Mesendoderm (in vitro differentiated cells): ENCODE measurements around the gene TKT.

Experiments
- DNase-seq: peaks from one replicate; pipeline ENCODE4 v3.0.0; 2013
- H2AK5ac ChIP-seq: 2 replicates; pipeline ENCODE4 v1.6.1; 2013; ENCODE audit warnings: low read length, inconsistent platforms
- H2BK120ac ChIP-seq: 2 replicates; pipeline ENCODE4 v1.6.1; 2013; ENCODE audit warnings: low read depth, mild to moderate bottlenecking, low read length, moderate library complexity, mixed read lengths
- H2BK15ac ChIP-seq: replicated peaks from 2 replicates; pipeline ENCODE4 v1.6.1; 2013; ENCODE audit warnings: low read depth, mild to moderate bottlenecking, moderate library complexity
- H2BK5ac ChIP-seq: 2 replicates; pipeline ENCODE4 v1.6.1; 2013; ENCODE audit warnings: low read length, inconsistent platforms
- H3K18ac ChIP-seq: 2 replicates; pipeline ENCODE4 v1.6.1; 2013; ENCODE audit warnings: mild to moderate bottlenecking, low read length, mixed read lengths
- H3K23ac ChIP-seq: one replicate; pipeline ENCODE4 v1.6.1; 2013; ENCODE audit warnings: low read length
- H3K27ac ChIP-seq: 2 replicates; pipeline ENCODE4 v1.5.1; 2013; ENCODE audit warnings: low read depth, mild to moderate bottlenecking, inconsistent platforms, low read length, moderate library complexity
- H3K27me3 ChIP-seq: 2 replicates; pipeline ENCODE4 v1.6.1; 2013; ENCODE audit warnings: low read length, control low read depth, mild to moderate bottlenecking, inconsistent platforms; ENCODE audit not compliant: insufficient read depth, poor library complexity
- H3K36me3 ChIP-seq: 2 replicates; pipeline ENCODE4 v1.6.1; 2013; ENCODE audit warnings: low read length, inconsistent platforms; ENCODE audit not compliant: control insufficient read depth, insufficient read depth
- H3K4ac ChIP-seq: one replicate; pipeline ENCODE4 v1.6.1; 2013; ENCODE audit warnings: low read depth, mild to moderate bottlenecking, low read length, moderate library complexity
- H3K4me1 ChIP-seq: 2 replicates; pipeline ENCODE4 v1.6.1; 2013; ENCODE audit warnings: low read depth, low read length, inconsistent platforms; ENCODE audit not compliant: control insufficient read depth
- H3K4me2 ChIP-seq: 2 replicates; pipeline ENCODE4 v1.6.1; 2013; ENCODE audit warnings: low read length
- H3K4me3 ChIP-seq: 2 replicates; pipeline ENCODE4 v1.5.1; 2013; ENCODE audit warnings: mild to moderate bottlenecking, low read length
- H3K56ac ChIP-seq: one replicate; pipeline ENCODE4 v1.6.1; 2013; ENCODE audit warnings: low read length
- H3K79me1 ChIP-seq: 2 replicates; pipeline ENCODE4 v1.6.1; 2013; ENCODE audit warnings: low read length, inconsistent platforms
- H3K79me2 ChIP-seq: 2 replicates; pipeline ENCODE4 v1.6.1; 2013; ENCODE audit warnings: mild to moderate bottlenecking, low read length; ENCODE audit not compliant: control insufficient read depth, insufficient read depth
- H3K9ac ChIP-seq: 2 replicates; pipeline ENCODE4 v1.6.1; 2013; ENCODE audit warnings: low read length, inconsistent platforms
- H4K5ac ChIP-seq: one replicate; pipeline ENCODE4 v1.6.1; 2013; ENCODE audit warnings: low read length
- H4K8ac ChIP-seq: one replicate; pipeline ENCODE4 v1.6.1; 2013; ENCODE audit warnings: low read depth, mild to moderate bottlenecking, control low read depth, low read length, moderate library complexity
- WGBS: extraction: QIAGEN DNeasy Blood & Tissue Kit; methylation state at CpG from one replicate; pipeline ENCODE4 v1.1.7; 2013; ENCODE audit warnings: low lambda C conversion rate, missing lambda C conversion rate; ENCODE audit not compliant: insufficient coverage; ENCODE audit errors: extremely low coverage; 5-methylcytosine and 5-hydroxymethylcytosine counted together

TKT gene

GRCh38 chr3:53190659-53191058 is 65.2 kb downstream of the TKT start:
- H3K36me3 ChIP-seq, result peaks cover 3% of the 10 kb centered on the region
- no peak overlapping the region for H3K27ac ChIP-seq
- H3K18ac ChIP-seq, result no peak overlapping the region
- no peak overlapping the region for H3K4ac ChIP-seq
- no peak overlapping the region for H2BK120ac ChIP-seq
- H3K56ac ChIP-seq, result no peak overlapping the region
- H3K4me2 ChIP-seq, result no peak overlapping the region
- H2AK5ac ChIP-seq, result no peak overlapping the region
- no peaks in the 10 kb centered on the region for H3K79me1 ChIP-seq
- H3K23ac ChIP-seq, result no peak overlapping the region
- no peak overlapping the region for H4K5ac ChIP-seq
- H3K27me3 ChIP-seq, result no peaks in the 10 kb centered on the region
- no peak overlapping the region for H2BK15ac ChIP-seq
- no peak overlapping the region for H3K4me3 ChIP-seq
- WGBS, result no CpG with 5 or more reads among the region's 3 CpGs
- H3K9ac ChIP-seq, result no peak overlapping the region
- H3K4me1 ChIP-seq, result peaks cover 2% of the 10 kb centered on the region
- DNase-seq, result no peak
- no peaks in the 10 kb centered on the region for H3K79me2 ChIP-seq
- H4K8ac ChIP-seq, result no peak overlapping the region
- no peak overlapping the region for H2BK5ac ChIP-seq

GRCh38 chr3:53189276-53189675 is 66.5 kb downstream of the TKT start:
- H4K8ac ChIP-seq, result no peak overlapping the region
- H3K4me3 ChIP-seq, result no peak overlapping the region
- H2BK5ac ChIP-seq, result no peak overlapping the region
- DNase-seq, result no peak
- H3K9ac ChIP-seq, result no peak overlapping the region
- no peaks in the 10 kb centered on the region for H3K79me2 ChIP-seq
- H3K4me2 ChIP-seq, result no peak overlapping the region
- no peak overlapping the region for H3K18ac ChIP-seq
- H3K4me1 ChIP-seq, result peaks cover 2% of the 10 kb centered on the region
- no peak overlapping the region for H2BK120ac ChIP-seq
- no peak overlapping the region for H2AK5ac ChIP-seq
- no peak overlapping the region for H3K4ac ChIP-seq
- no peaks in the 10 kb centered on the region for H3K27me3 ChIP-seq
- H3K79me1 ChIP-seq, result no peaks in the 10 kb centered on the region
- WGBS, result no CpG with 5 or more reads among the region's 3 CpGs
- H3K27ac ChIP-seq, result no peak overlapping the region
- H3K36me3 ChIP-seq, result peaks cover 3% of the 10 kb centered on the region
- no peak overlapping the region for H3K23ac ChIP-seq
- no peak overlapping the region for H3K56ac ChIP-seq
- no peak overlapping the region for H4K5ac ChIP-seq
- no peak overlapping the region for H2BK15ac ChIP-seq

- no CpG with 5 or more reads among the region's 13 CpGs for WGBS
- H3K4me1 ChIP-seq, result no peaks in the 10 kb centered on the region
- no peak overlapping the region for H2BK120ac ChIP-seq
- no peaks in the 10 kb centered on the region for H3K27me3 ChIP-seq
- H3K9ac ChIP-seq, result no peak overlapping the region
- H2BK5ac ChIP-seq, result no peak overlapping the region
- no peak overlapping the region for H3K4me2 ChIP-seq
- no peak overlapping the region for H3K27ac ChIP-seq
- H4K8ac ChIP-seq, result no peak overlapping the region
- H3K4me3 ChIP-seq, result no peak overlapping the region
- no peak overlapping the region for H2AK5ac ChIP-seq
- H3K23ac ChIP-seq, result no peak overlapping the region
- no peak for DNase-seq
- H2BK15ac ChIP-seq, result no peak overlapping the region
- no peak overlapping the region for H3K18ac ChIP-seq
- no peak overlapping the region for H4K5ac ChIP-seq
- H3K4ac ChIP-seq, result no peak overlapping the region
- H3K36me3 ChIP-seq, result peaks cover 3% of the 10 kb centered on the region
- H3K56ac ChIP-seq, result no peak overlapping the region
- no peaks in the 10 kb centered on the region for H3K79me2 ChIP-seq
- no peaks in the 10 kb centered on the region for H3K79me1 ChIP-seq
Observed at GRCh38 chr3:53188720-53189119, 67.1 kb downstream of the TKT start.

- no peak overlapping the region for H3K4ac ChIP-seq
- H3K4me1 ChIP-seq, result no peaks in the 10 kb centered on the region
- WGBS, result no CpG with 5 or more reads among the region's 5 CpGs
- no peak overlapping the region for H3K56ac ChIP-seq
- no peak overlapping the region for H4K8ac ChIP-seq
- no peak overlapping the region for H2BK120ac ChIP-seq
- no peak overlapping the region for H3K23ac ChIP-seq
- no peaks in the 10 kb centered on the region for H3K79me1 ChIP-seq
- H2BK15ac ChIP-seq, result no peak overlapping the region
- H3K18ac ChIP-seq, result no peak overlapping the region
- H3K27ac ChIP-seq, result no peak overlapping the region
- no peak overlapping the region for H4K5ac ChIP-seq
- peaks cover 6% of the 10 kb centered on the region for H3K36me3 ChIP-seq
- no peak overlapping the region for H2AK5ac ChIP-seq
- DNase-seq, result no peak
- H3K4me3 ChIP-seq, result no peak overlapping the region
- no peaks in the 10 kb centered on the region for H3K79me2 ChIP-seq
- no peak overlapping the region for H3K4me2 ChIP-seq
- H3K9ac ChIP-seq, result no peak overlapping the region
- H3K27me3 ChIP-seq, result no peaks in the 10 kb centered on the region
- H2BK5ac ChIP-seq, result no peak overlapping the region
Observed at GRCh38 chr3:53188136-53188685, 67.6 kb downstream of the TKT start.

GRCh38 chr3:53187430-53187829 is 68.4 kb downstream of the TKT start:
- Histone ChIP-seq H3K4me1 (no peaks in the 10 kb centered on the region), H2BK120ac (no peak overlapping the region), H2BK15ac (no peak overlapping the region), H3K23ac (no peak overlapping the region), H3K4me3 (no peak overlapping the region), H3K27ac (no peak overlapping the region), H3K4ac (no peak overlapping the region), H2BK5ac (no peak overlapping the region), H3K36me3 (peaks cover 7% of the 10 kb centered on the region), H3K27me3 (no peaks in the 10 kb centered on the region), H3K4me2 (no peak overlapping the region), H3K18ac (no peak overlapping the region), H2AK5ac (no peak overlapping the region), H3K79me1 (no peaks in the 10 kb centered on the region), H3K9ac (no peak overlapping the region), H3K56ac (no peak overlapping the region), H4K5ac (no peak overlapping the region), H3K79me2 (no peaks in the 10 kb centered on the region), H4K8ac (no peak overlapping the region)
- no peak for DNase-seq
- WGBS, result no CpG with 5 or more reads among the region's 4 CpGs

- H3K27ac ChIP-seq, result no peak overlapping the region
- no peak overlapping the region for H3K18ac ChIP-seq
- H2BK15ac ChIP-seq, result no peak overlapping the region
- no peak overlapping the region for H3K4me3 ChIP-seq
- H3K56ac ChIP-seq, result no peak overlapping the region
- no peaks in the 10 kb centered on the region for H3K27me3 ChIP-seq
- no peak for DNase-seq
- no peaks in the 10 kb centered on the region for H3K79me2 ChIP-seq
- no peak overlapping the region for H2BK5ac ChIP-seq
- H3K36me3 ChIP-seq, result peaks cover 7% of the 10 kb centered on the region
- H3K4me2 ChIP-seq, result no peak overlapping the region
- WGBS, result no CpG with 5 or more reads among the region's 9 CpGs
- no peak overlapping the region for H2BK120ac ChIP-seq
- H3K79me1 ChIP-seq, result no peaks in the 10 kb centered on the region
- no peak overlapping the region for H3K4ac ChIP-seq
- no peak overlapping the region for H2AK5ac ChIP-seq
- no peak overlapping the region for H4K8ac ChIP-seq
- H3K4me1 ChIP-seq, result no peaks in the 10 kb centered on the region
- no peak overlapping the region for H3K9ac ChIP-seq
- no peak overlapping the region for H4K5ac ChIP-seq
- no peak overlapping the region for H3K23ac ChIP-seq
Observed at GRCh38 chr3:53186726-53187125, 69.1 kb downstream of the TKT start.
